GM23338 (cell line): ENCODE results near the gene RPTOR. TPM values are rescaled to one million over a fixed set of nuclear protein-coding genes. Genes with fewer than 3 reads are reported as not detected.
"Not testable (repeated sequence)": the region's sequence is repeated elsewhere in the genome, so short reads cannot be mapped to it uniquely, and the experiment has no call there.

ENCODE experiments used
- ATAC-seq: fragments of 200-7000 bp; cut with Tn5 transposase; 3 replicates; pipeline ENCODE4 v1.9.1; 2020
- DNase-seq: peaks from one replicate; pipeline ENCODE4 v3.0.0-alpha.2; 2015; ENCODE audit warnings: low spot score
- H2AFZ ChIP-seq: fragments of 200-600 bp; sonication (generic); 2 replicates; pipeline ENCODE4 v1.8.0; 2016; ENCODE audit warnings: antibody characterized with exemption, mild to moderate bottlenecking, moderate library complexity
- H3F3A ChIP-seq: fragments of 200-600 bp; sonication (generic); replicated peaks from 2 replicates; pipeline ENCODE4 v1.8.0; 2017; ENCODE audit warnings: antibody characterized with exemption, mixed run types, low read depth
- H3K27ac ChIP-seq: fragments of 200-600 bp; sonication (generic); 2 replicates; pipeline ENCODE4 v1.6.1; 2016; ENCODE audit warnings: low read depth
- H3K27me3 ChIP-seq: fragments of 200-600 bp; sonication (generic); 2 replicates; pipeline ENCODE4 v1.8.0; 2016; ENCODE audit warnings: mild to moderate bottlenecking, mixed run types, moderate library complexity; ENCODE audit not compliant: insufficient read depth
- H3K36me3 ChIP-seq: fragments of 200-600 bp; sonication (generic); 2 replicates; pipeline ENCODE4 v1.8.0; 2016; ENCODE audit warnings: mild to moderate bottlenecking; ENCODE audit not compliant: insufficient read depth
- H3K4me1 ChIP-seq: fragments of 200-600 bp; sonication (generic); 2 replicates; pipeline ENCODE4 v1.8.0; 2016; ENCODE audit warnings: mild to moderate bottlenecking, moderate library complexity; ENCODE audit not compliant: insufficient read depth
- H3K4me2 ChIP-seq: fragments of 200-600 bp; sonication (generic); 2 replicates; pipeline ENCODE4 v1.7.1; 2017; ENCODE audit warnings: mixed run types
- H3K4me3 ChIP-seq: fragments of 200-600 bp; sonication (generic); 2 replicates; pipeline ENCODE4 v1.6.1; 2016; ENCODE audit warnings: mixed run types
- H3K79me2 ChIP-seq: fragments of 200-600 bp; sonication (generic); replicated peaks from 2 replicates; pipeline ENCODE4 v1.8.0; 2017; ENCODE audit warnings: mild to moderate bottlenecking; ENCODE audit not compliant: insufficient read depth
- H3K9me2 ChIP-seq: fragments of 200-600 bp; sonication (generic); 2 replicates; pipeline ENCODE4 v1.8.0; 2017; ENCODE audit not compliant: insufficient read depth
- H4K20me1 ChIP-seq: fragments of 200-600 bp; sonication (generic); replicated peaks from 2 replicates; pipeline ENCODE4 v1.8.0; 2017; ENCODE audit warnings: mild to moderate bottlenecking; ENCODE audit not compliant: insufficient read depth
- H3K27ac Mint-ChIP-seq: 2 replicates; pipeline ENCODE4 v1.8.0; 2020; ENCODE audit warnings: inconsistent platforms, mild to moderate bottlenecking, moderate library complexity, mixed read lengths
- H3K27me3 Mint-ChIP-seq: 3 replicates; pipeline ENCODE4 v1.8.0; 2022; ENCODE audit warnings: low read depth, mild to moderate bottlenecking, moderate library complexity, mixed read lengths, inconsistent platforms; ENCODE audit not compliant: insufficient read depth, poor library complexity
- H3K36me3 Mint-ChIP-seq: 3 replicates; pipeline ENCODE4 v1.8.0; 2021; ENCODE audit warnings: low read depth, mild to moderate bottlenecking, inconsistent platforms, moderate library complexity, mixed read lengths
- H3K4me1 Mint-ChIP-seq: 3 replicates; pipeline ENCODE4 v1.8.0; 2020; ENCODE audit warnings: mild to moderate bottlenecking, inconsistent platforms, mixed read lengths
- H3K4me3 Mint-ChIP-seq: 3 replicates; pipeline ENCODE4 v1.8.0; 2021; ENCODE audit warnings: moderate library complexity, mild to moderate bottlenecking, inconsistent platforms, mixed read lengths
- H3K9me3 Mint-ChIP-seq: 3 replicates; pipeline ENCODE4 v1.8.0; 2020; ENCODE audit warnings: moderate library complexity, mild to moderate bottlenecking, inconsistent platforms, mixed read lengths
- CREB1 ChIP-seq: fragments of 250-450 bp; sonication (Bioruptor Pico); IDR thresholded peaks from 2 replicates; pipeline ENCODE4 v1.5.0; 2020; ENCODE audit warnings: low read depth, mild to moderate bottlenecking, moderate library complexity
- EZH2phosphoT487 ChIP-seq: fragments of 200-600 bp; sonication (generic); IDR thresholded peaks from one replicate; pipeline ENCODE4 v1.8.1; 2018; ENCODE audit warnings: antibody characterized with exemption; ENCODE audit not compliant: unreplicated experiment
- POLR2AphosphoS5 ChIP-seq: IDR thresholded peaks from 2 replicates; pipeline ENCODE4 v1.6.1; 2016; ENCODE audit warnings: antibody characterized with exemption, low read depth
- STAT1 ChIP-seq: IDR thresholded peaks from one replicate; pipeline ENCODE4 v1.6.1; 2016; ENCODE audit warnings: antibody characterized with exemption; ENCODE audit not compliant: unreplicated experiment
- ZNF114 ChIP-seq: fragments of 250-450 bp; sonication (Bioruptor Pico); IDR thresholded peaks from 2 replicates; pipeline ENCODE4 v1.5.0; 2020; ENCODE audit warnings: mild to moderate bottlenecking, moderate library complexity
- polyA plus RNA-seq: library from polyadenylated mRNA; unstranded; fragments of >200 nt; fragmentation: Nextera tagmentation; extraction: Ambion mirVana; gene quantifications from 2 replicates; pipeline ENCODE4 v1.2.1, GENCODE V29; 2016
- total RNA-seq: library from RNA; depleted of rRNA; stranded (reverse); fragments of >200 nt; shearing (Covaris generic); gene quantifications from 2 replicates; pipeline ENCODE4 v1.2.3, GENCODE V29; 2014
- TF ChIP-seq, protein P1 (sequence below), 2 experiments: fragments of 200-600 bp in 1 of 2; sonication (generic) in 1 of 2; conservative IDR thresholded peaks; 2 replicates each; pipeline versions ENCODE4 v1.5.1 to v1.6.1; 2016 to 2017; ENCODE audit warnings: antibody characterized with exemption in 2 of 2, low read depth in 2 of 2, mild to moderate bottlenecking in 2 of 2, moderate library complexity in 1 of 2
- TF ChIP-seq, protein P2 (sequence below): IDR thresholded peaks from one replicate; pipeline ENCODE4 v1.6.1; 2018; ENCODE audit warnings: antibody characterized with exemption; ENCODE audit not compliant: unreplicated experiment
- TF ChIP-seq, protein P3 (sequence below): IDR thresholded peaks from 2 replicates; pipeline ENCODE4 v1.6.1; 2016; ENCODE audit warnings: antibody characterized with exemption

The RPTOR gene
- total and polyA plus RNA-seq, 2 experiments from 2014 or later: 9.5 to 38.0 TPM

DNA sequence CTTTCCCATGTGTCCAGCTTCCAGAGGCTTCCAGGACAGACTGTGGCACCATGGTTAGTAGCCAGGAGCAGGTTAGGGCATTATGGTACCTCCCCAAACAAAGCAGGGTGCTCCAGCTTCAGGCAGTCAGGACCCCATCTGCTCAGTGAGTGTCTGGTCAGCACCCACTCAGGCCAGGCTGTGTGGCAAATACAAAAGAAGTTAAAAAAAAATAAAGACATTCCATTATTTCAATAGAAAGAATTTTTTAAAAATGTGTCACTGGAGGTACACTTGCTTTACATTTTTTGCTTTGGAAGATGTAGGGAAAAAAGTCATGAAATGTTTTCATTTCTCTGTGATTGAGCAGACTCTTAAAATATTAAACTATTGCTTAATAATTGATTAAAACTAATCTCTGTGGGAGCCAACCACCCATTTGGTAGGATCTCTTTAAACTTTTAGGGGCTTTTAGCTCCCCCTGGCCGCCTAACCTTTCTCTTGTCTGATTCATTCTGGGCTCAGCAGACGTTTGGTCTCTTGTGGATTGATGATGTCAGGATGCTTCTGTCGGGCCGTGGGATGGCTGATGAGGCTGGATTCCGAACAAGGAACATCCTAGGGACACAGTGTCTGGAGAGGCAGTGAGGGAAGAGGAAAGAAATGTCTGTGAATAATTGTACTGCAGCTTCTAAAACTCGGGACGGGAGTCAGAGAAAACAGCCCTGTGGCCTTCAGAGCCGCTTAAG, 39.8 kb upstream of the RPTOR start:
- H3K27me3 ChIP-seq: no peaks in the 10 kb centered on the region
- Mint-ChIP-seq H3K36me3 (no peaks in the 10 kb centered on the region), H3K27ac (no peak overlapping the region), H3K4me1 (no peaks in the 10 kb centered on the region), H3K4me3 (no peak overlapping the region), H3K9me3 (no peaks in the 10 kb centered on the region), H3K27me3 (peaks cover 9% of the 10 kb centered on the region)
- H3K79me2 ChIP-seq: no peaks in the 10 kb centered on the region
- DNase-seq (no peak), ATAC-seq (no peak)
- H3K36me3 ChIP-seq: no peaks in the 10 kb centered on the region
- no peaks in the 10 kb centered on the region for H3K4me1 ChIP-seq
- no peak overlapping the region for H3K27ac ChIP-seq
- H3K9me2 ChIP-seq: no peaks in the 10 kb centered on the region
- H3F3A ChIP-seq: no peaks in the 10 kb centered on the region
- no peak overlapping the region for H3K4me3 ChIP-seq
- no peak for TF ChIP-seq EZH2phosphoT487
- TF ChIP-seq, protein P1, sequence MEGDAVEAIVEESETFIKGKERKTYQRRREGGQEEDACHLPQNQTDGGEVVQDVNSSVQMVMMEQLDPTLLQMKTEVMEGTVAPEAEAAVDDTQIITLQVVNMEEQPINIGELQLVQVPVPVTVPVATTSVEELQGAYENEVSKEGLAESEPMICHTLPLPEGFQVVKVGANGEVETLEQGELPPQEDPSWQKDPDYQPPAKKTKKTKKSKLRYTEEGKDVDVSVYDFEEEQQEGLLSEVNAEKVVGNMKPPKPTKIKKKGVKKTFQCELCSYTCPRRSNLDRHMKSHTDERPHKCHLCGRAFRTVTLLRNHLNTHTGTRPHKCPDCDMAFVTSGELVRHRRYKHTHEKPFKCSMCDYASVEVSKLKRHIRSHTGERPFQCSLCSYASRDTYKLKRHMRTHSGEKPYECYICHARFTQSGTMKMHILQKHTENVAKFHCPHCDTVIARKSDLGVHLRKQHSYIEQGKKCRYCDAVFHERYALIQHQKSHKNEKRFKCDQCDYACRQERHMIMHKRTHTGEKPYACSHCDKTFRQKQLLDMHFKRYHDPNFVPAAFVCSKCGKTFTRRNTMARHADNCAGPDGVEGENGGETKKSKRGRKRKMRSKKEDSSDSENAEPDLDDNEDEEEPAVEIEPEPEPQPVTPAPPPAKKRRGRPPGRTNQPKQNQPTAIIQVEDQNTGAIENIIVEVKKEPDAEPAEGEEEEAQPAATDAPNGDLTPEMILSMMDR (conservative IDR thresholded peaks at IDR 0.05; ENCODE audit: low read depth in 2 of 2): 0 out of 4 replicates have a peak, but pooled peaks of 1 of the 2 experiments have one; percentile 8
- H4K20me1 ChIP-seq: no peaks in the 10 kb centered on the region
- no peak overlapping the region for H3K4me2 ChIP-seq
- H2AFZ ChIP-seq: no peak overlapping the region

DNA sequence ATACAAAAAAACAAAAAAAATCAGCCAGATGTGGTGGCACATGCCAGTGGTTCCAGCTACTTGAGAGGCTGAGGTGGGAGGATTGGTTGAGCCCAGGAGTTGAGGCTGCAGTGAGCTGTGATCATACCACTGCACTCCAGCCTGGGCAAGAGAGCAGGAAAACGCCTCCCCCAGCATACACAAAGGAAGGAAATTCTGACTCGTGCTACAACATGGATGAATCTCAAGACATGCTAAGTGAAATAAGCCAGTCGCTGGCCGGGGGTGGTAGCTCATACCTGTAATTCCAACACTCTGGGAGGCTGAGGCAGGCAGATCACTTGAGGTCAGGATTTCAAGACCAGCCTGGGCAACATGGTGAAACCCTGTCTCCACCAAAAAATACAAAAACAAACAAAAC, 37.5 kb upstream of the RPTOR start:
- not testable (repeated sequence) for H3K27ac ChIP-seq, H3K9me2 ChIP-seq, H3K36me3 Mint-ChIP-seq, DNase-seq, H3K4me3 Mint-ChIP-seq, H3K27me3 ChIP-seq, H3K4me1 ChIP-seq, H3K9me3 Mint-ChIP-seq, H3F3A ChIP-seq, H2AFZ ChIP-seq, H3K36me3 ChIP-seq, H3K27me3 Mint-ChIP-seq, H3K4me1 Mint-ChIP-seq, H3K27ac Mint-ChIP-seq, H3K79me2 ChIP-seq, H4K20me1 ChIP-seq, ATAC-seq, H3K4me2 ChIP-seq, H3K4me3 ChIP-seq

DNA sequence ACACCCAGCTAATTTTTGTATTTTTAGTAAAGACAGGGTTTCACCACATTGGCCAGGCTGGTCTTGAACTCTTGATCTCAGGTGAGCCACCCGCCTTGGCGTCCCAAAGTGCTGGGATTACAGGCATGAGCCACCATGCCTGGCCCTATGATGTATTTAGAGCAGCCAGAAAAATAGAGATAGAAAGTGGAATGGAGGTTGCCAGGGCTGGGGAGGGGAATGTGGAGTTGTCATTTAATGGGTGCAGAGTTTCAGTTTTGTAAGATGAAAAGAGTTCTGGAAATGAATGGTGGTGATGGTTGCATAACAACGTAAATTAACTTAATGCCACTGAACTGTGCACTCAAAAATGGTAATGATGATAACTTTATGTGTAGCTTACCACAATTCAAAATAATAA, 36.7 kb upstream of the RPTOR start:
- Histone ChIP-seq H3K4me2 (no peak overlapping the region), H3K4me1 (no peaks in the 10 kb centered on the region), H3K4me3 (no peak overlapping the region), H2AFZ (no peak overlapping the region), H3K27me3 (no peaks in the 10 kb centered on the region), H3K79me2 (no peaks in the 10 kb centered on the region), H3K27ac (no peak overlapping the region), H4K20me1 (no peaks in the 10 kb centered on the region), H3F3A (no peaks in the 10 kb centered on the region), H3K36me3 (no peaks in the 10 kb centered on the region), H3K9me2 (no peaks in the 10 kb centered on the region)
- Mint-ChIP-seq H3K4me3 (no peak overlapping the region), H3K27ac (no peak overlapping the region), H3K27me3 (no peaks in the 10 kb centered on the region), H3K9me3 (no peaks in the 10 kb centered on the region), H3K36me3 (no peaks in the 10 kb centered on the region), H3K4me1 (no peaks in the 10 kb centered on the region)
- DNase-seq: no peak
- TF ChIP-seq ZNF114 (CRISPR knock-in tag) (no peak), STAT1 (no peak), EZH2phosphoT487 (no peak), POLR2AphosphoS5 (no peak), CREB1 (CRISPR knock-in tag) (no peak)
- TF ChIP-seq, protein P1 (conservative IDR thresholded peaks at IDR 0.05; ENCODE audit: low read depth in 2 of 2): no peak
- TF ChIP-seq, protein P2, sequence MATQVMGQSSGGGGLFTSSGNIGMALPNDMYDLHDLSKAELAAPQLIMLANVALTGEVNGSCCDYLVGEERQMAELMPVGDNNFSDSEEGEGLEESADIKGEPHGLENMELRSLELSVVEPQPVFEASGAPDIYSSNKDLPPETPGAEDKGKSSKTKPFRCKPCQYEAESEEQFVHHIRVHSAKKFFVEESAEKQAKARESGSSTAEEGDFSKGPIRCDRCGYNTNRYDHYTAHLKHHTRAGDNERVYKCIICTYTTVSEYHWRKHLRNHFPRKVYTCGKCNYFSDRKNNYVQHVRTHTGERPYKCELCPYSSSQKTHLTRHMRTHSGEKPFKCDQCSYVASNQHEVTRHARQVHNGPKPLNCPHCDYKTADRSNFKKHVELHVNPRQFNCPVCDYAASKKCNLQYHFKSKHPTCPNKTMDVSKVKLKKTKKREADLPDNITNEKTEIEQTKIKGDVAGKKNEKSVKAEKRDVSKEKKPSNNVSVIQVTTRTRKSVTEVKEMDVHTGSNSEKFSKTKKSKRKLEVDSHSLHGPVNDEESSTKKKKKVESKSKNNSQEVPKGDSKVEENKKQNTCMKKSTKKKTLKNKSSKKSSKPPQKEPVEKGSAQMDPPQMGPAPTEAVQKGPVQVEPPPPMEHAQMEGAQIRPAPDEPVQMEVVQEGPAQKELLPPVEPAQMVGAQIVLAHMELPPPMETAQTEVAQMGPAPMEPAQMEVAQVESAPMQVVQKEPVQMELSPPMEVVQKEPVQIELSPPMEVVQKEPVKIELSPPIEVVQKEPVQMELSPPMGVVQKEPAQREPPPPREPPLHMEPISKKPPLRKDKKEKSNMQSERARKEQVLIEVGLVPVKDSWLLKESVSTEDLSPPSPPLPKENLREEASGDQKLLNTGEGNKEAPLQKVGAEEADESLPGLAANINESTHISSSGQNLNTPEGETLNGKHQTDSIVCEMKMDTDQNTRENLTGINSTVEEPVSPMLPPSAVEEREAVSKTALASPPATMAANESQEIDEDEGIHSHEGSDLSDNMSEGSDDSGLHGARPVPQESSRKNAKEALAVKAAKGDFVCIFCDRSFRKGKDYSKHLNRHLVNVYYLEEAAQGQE: no peak
- TF ChIP-seq, protein P3, sequence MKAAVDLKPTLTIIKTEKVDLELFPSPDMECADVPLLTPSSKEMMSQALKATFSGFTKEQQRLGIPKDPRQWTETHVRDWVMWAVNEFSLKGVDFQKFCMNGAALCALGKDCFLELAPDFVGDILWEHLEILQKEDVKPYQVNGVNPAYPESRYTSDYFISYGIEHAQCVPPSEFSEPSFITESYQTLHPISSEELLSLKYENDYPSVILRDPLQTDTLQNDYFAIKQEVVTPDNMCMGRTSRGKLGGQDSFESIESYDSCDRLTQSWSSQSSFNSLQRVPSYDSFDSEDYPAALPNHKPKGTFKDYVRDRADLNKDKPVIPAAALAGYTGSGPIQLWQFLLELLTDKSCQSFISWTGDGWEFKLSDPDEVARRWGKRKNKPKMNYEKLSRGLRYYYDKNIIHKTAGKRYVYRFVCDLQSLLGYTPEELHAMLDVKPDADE: no peak
- no peak for ATAC-seq
